ENCODE measurements around the gene NYAP1.

The NYAP1 gene

DNA sequence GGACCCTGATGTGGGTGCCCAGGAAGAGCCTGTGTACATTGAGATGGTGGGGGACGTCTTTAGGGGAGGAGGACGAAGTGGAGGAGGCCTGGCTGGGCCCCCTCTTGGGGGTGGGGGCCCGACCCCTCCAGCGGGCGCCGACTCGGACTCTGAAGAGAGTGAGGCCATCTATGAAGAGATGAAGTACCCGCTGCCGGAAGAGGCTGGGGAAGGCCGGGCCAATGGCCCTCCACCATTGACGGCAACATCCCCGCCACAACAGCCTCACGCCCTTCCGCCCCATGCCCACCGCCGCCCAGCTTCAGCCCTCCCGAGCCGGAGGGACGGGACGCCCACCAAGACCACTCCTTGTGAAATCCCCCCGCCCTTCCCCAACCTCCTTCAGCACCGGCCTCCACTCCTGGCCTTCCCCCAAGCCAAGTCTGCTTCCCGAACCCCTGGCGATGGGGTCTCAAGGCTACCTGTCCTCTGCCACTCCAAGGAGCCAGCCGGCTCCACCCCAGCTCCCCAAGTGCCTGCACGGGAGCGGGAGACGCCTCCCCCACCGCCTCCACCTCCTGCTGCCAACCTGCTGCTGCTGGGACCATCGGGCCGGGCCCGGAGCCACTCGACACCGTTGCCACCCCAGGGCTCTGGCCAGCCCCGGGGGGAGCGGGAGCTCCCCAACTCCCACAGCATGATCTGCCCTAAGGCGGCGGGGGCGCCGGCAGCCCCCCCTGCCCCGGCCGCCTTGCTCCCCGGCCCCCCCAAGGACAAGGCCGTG is 4.8 kb downstream of the NYAP1 start:
- no peak overlapping the region for H2BK120ac ChIP-seq (ENCODE audit: low read depth, low read length)
- H2BK15ac ChIP-seq (replicated peaks; ENCODE audit: low read depth) = no peak overlapping the region
- no CpG with 5 or more reads among the region's 44 CpGs for WGBS (ENCODE audit: extremely low coverage, insufficient coverage, low lambda C conversion rate)
- H3K4me2 ChIP-seq (ENCODE audit: low read length) = no peak overlapping the region
- no peak overlapping the region for H3K27ac ChIP-seq (ENCODE audit: low read depth, low read length)
- no peak overlapping the region for H2BK5ac ChIP-seq (ENCODE audit: low read length)
- H3K79me2 ChIP-seq (ENCODE audit: control insufficient read depth, insufficient read depth, low read length) = no peaks in the 10 kb centered on the region
- no peaks in the 10 kb centered on the region for H3K36me3 ChIP-seq (ENCODE audit: control insufficient read depth, insufficient read depth, low read length)
- H4K8ac ChIP-seq (ENCODE audit: low read depth, low read length) = no peak overlapping the region
- no peak overlapping the region for H3K18ac ChIP-seq (ENCODE audit: low read length)
- DNase-seq = no peak
- H3K4me3 ChIP-seq (ENCODE audit: low read length) = no peak overlapping the region
- H3K23ac ChIP-seq (ENCODE audit: low read length) = no peak overlapping the region
- H3K79me1 ChIP-seq (ENCODE audit: low read length) = no peaks in the 10 kb centered on the region
- H3K56ac ChIP-seq (ENCODE audit: low read length) = no peak overlapping the region
- no peak overlapping the region for H2AK5ac ChIP-seq (ENCODE audit: low read length)
- peaks cover 2% of the 10 kb centered on the region for H3K4me1 ChIP-seq (ENCODE audit: control insufficient read depth, low read depth, low read length)
- H3K27me3 ChIP-seq (ENCODE audit: insufficient read depth, low read length, poor library complexity) = no peaks in the 10 kb centered on the region
- H4K5ac ChIP-seq (ENCODE audit: low read length) = no peak overlapping the region
- H3K4ac ChIP-seq (ENCODE audit: low read depth, low read length) = no peak overlapping the region
- no peak overlapping the region for H3K9ac ChIP-seq (ENCODE audit: low read length)

DNA sequence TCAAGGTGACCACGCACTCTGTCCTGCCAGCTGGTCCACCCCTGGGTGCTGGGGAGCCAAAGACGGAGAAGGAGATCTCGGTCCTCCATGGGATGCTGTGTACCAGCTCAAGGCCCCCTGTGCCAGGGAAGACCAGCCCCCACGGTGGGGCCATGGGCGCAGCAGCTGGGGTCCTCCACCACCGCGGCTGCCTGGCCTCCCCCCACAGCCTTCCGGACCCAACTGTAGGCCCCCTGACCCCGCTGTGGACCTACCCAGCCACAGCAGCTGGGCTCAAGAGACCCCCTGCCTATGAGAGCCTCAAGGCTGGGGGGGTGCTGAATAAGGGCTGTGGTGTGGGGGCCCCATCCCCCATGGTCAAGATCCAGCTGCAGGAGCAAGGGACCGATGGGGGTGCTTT is 5.4 kb downstream of the NYAP1 start:
- WGBS (ENCODE audit: extremely low coverage, insufficient coverage, low lambda C conversion rate) = no CpG with 5 or more reads among the region's 10 CpGs
- Histone ChIP-seq H3K36me3 (ENCODE audit: control insufficient read depth, insufficient read depth, low read length) (no peaks in the 10 kb centered on the region), H3K18ac (ENCODE audit: low read length) (no peak overlapping the region), H3K9ac (ENCODE audit: low read length) (no peak overlapping the region), H3K56ac (ENCODE audit: low read length) (no peak overlapping the region), H3K27me3 (ENCODE audit: insufficient read depth, low read length, poor library complexity) (no peaks in the 10 kb centered on the region), H3K23ac (ENCODE audit: low read length) (no peak overlapping the region), H4K5ac (ENCODE audit: low read length) (no peak overlapping the region), H3K27ac (ENCODE audit: low read depth, low read length) (no peak overlapping the region), H2BK5ac (ENCODE audit: low read length) (no peak overlapping the region), H4K8ac (ENCODE audit: low read depth, low read length) (no peak overlapping the region), H3K79me1 (ENCODE audit: low read length) (no peaks in the 10 kb centered on the region), H3K4me1 (ENCODE audit: control insufficient read depth, low read depth, low read length) (peaks cover 4% of the 10 kb centered on the region), H3K4me3 (ENCODE audit: low read length) (no peak overlapping the region), H3K4me2 (ENCODE audit: low read length) (no peak overlapping the region), H3K79me2 (ENCODE audit: control insufficient read depth, insufficient read depth, low read length) (no peaks in the 10 kb centered on the region), H2BK15ac (replicated peaks; ENCODE audit: low read depth) (no peak overlapping the region), H3K4ac (ENCODE audit: low read depth, low read length) (no peak overlapping the region), H2BK120ac (ENCODE audit: low read depth, low read length) (no peak overlapping the region), H2AK5ac (ENCODE audit: low read length) (no peak overlapping the region)
- DNase-seq = no peak

DNA sequence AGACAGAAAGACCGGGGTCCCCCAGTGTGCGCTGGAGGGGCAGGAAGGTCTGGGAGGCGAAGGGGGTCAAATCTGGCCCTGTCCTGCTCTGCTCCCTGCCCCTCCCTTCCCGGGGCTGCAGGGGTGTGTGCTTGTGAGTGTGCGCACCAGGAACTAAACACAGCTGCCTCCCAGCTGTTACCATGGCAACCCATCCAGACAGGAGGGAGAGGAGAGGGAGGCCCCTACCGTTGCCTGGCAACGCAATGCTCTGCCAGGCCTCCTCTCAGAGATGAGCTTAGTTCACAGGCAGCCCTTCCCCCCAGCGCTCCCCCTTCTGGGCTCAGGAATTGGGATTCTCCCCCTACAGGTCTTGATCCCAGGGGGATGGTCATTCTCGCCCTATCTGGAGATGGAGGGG is 6.1 kb downstream of the NYAP1 start:
- H3K27ac ChIP-seq (ENCODE audit: low read depth, low read length) = no peak overlapping the region
- no peak overlapping the region for H3K4me3 ChIP-seq (ENCODE audit: low read length)
- H3K4me2 ChIP-seq (ENCODE audit: low read length) = no peak overlapping the region
- no peaks in the 10 kb centered on the region for H3K27me3 ChIP-seq (ENCODE audit: insufficient read depth, low read length, poor library complexity)
- H4K8ac ChIP-seq (ENCODE audit: low read depth, low read length) = no peak overlapping the region
- WGBS (ENCODE audit: extremely low coverage, insufficient coverage, low lambda C conversion rate) = no CpG with 5 or more reads among the region's 9 CpGs
- no peak overlapping the region for H2BK15ac ChIP-seq (replicated peaks; ENCODE audit: low read depth)
- H3K9ac ChIP-seq (ENCODE audit: low read length) = no peak overlapping the region
- H3K18ac ChIP-seq (ENCODE audit: low read length) = no peak overlapping the region
- H3K4me1 ChIP-seq (ENCODE audit: control insufficient read depth, low read depth, low read length) = peaks cover 2% of the 10 kb centered on the region
- H3K4ac ChIP-seq (ENCODE audit: low read depth, low read length) = no peak overlapping the region
- no peak overlapping the region for H2BK5ac ChIP-seq (ENCODE audit: low read length)
- no peaks in the 10 kb centered on the region for H3K36me3 ChIP-seq (ENCODE audit: control insufficient read depth, insufficient read depth, low read length)
- H3K79me2 ChIP-seq (ENCODE audit: control insufficient read depth, insufficient read depth, low read length) = no peaks in the 10 kb centered on the region
- H3K23ac ChIP-seq (ENCODE audit: low read length) = no peak overlapping the region
- H3K79me1 ChIP-seq (ENCODE audit: low read length) = no peaks in the 10 kb centered on the region
- H2BK120ac ChIP-seq (ENCODE audit: low read depth, low read length) = no peak overlapping the region
- H3K56ac ChIP-seq (ENCODE audit: low read length) = no peak overlapping the region
- DNase-seq = peak; percentile 99
- H2AK5ac ChIP-seq (ENCODE audit: low read length) = no peak overlapping the region
- H4K5ac ChIP-seq (ENCODE audit: low read length) = no peak overlapping the region

DNA sequence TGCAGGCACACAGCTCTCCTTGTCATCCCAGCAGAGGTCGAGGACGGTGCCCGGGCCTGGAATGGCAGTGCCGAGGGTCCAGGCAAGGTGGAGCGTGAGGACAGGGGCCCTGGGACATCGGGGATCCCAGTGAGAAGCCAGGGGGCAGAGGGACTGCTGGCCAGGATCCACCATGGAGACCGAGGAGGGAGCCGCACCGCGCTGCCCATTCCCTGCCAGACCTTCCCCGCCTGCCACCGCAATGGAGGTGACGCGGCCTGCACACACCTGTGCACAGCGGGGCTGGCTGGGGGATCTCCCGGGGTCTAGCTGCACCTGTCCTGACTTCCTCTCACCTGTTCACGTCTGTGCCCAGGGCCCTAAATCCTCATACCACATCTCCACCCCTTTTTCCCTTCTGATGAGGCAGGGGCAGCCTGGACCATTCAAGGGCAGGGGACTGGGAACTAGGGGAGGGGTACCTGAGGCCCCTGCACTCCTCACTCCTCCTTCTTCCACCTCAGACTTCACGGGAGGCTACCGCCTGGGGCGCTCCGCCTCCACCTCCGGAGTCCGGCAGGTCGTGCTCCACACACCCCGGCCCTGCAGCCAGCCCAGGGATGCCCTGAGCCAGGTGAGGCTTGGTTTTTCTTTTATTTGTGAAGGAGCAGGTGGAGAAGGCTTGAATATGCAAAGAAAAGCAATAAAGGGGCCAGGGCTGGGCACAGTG is 6.9 kb downstream of the NYAP1 start:
- no peak overlapping the region for H3K18ac ChIP-seq (ENCODE audit: low read length)
- DNase-seq = no peak
- no peak overlapping the region for H2BK15ac ChIP-seq (replicated peaks; ENCODE audit: low read depth)
- no peak overlapping the region for H3K27ac ChIP-seq (ENCODE audit: low read depth, low read length)
- no peak overlapping the region for H2BK5ac ChIP-seq (ENCODE audit: low read length)
- H3K79me1 ChIP-seq (ENCODE audit: low read length) = no peaks in the 10 kb centered on the region
- H3K4me1 ChIP-seq (ENCODE audit: control insufficient read depth, low read depth, low read length) = peaks cover 2% of the 10 kb centered on the region
- no peak overlapping the region for H3K4ac ChIP-seq (ENCODE audit: low read depth, low read length)
- no peak overlapping the region for H3K4me3 ChIP-seq (ENCODE audit: low read length)
- H3K27me3 ChIP-seq (ENCODE audit: insufficient read depth, low read length, poor library complexity) = no peaks in the 10 kb centered on the region
- no peak overlapping the region for H2BK120ac ChIP-seq (ENCODE audit: low read depth, low read length)
- H4K5ac ChIP-seq (ENCODE audit: low read length) = no peak overlapping the region
- no CpG with 5 or more reads among the region's 25 CpGs for WGBS (ENCODE audit: extremely low coverage, insufficient coverage, low lambda C conversion rate)
- no peak overlapping the region for H3K9ac ChIP-seq (ENCODE audit: low read length)
- H2AK5ac ChIP-seq (ENCODE audit: low read length) = no peak overlapping the region
- H3K4me2 ChIP-seq (ENCODE audit: low read length) = no peak overlapping the region
- no peak overlapping the region for H3K23ac ChIP-seq (ENCODE audit: low read length)
- H3K56ac ChIP-seq (ENCODE audit: low read length) = no peak overlapping the region
- H3K79me2 ChIP-seq (ENCODE audit: control insufficient read depth, insufficient read depth, low read length) = no peaks in the 10 kb centered on the region
- no peak overlapping the region for H4K8ac ChIP-seq (ENCODE audit: low read depth, low read length)
- H3K36me3 ChIP-seq (ENCODE audit: control insufficient read depth, insufficient read depth, low read length) = no peaks in the 10 kb centered on the region

DNA sequence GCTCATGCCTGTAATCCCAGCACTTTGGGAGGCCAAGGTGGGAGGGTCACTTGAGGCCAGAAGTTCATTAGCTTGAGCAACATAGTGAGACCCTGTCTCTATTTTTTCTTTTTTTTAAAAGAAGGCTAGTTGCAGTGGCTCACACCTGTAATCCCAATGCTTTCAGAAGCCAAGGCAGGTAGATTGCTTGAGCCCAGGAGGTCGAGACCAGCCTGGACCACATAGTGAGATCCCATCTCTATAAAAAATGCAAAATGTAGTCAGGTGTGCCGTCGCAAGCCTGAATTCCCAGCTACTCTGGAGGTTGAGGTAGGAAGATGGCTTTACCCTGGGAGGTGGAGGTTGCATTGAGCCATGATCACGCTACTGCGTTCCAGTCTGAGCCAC is 7.5 kb downstream of the NYAP1 start:
- Histone ChIP-seq H3K4me1 (ENCODE audit: control insufficient read depth, low read depth, low read length) (peaks cover 2% of the 10 kb centered on the region), H3K27me3 (ENCODE audit: insufficient read depth, low read length, poor library complexity) (no peaks in the 10 kb centered on the region), H2BK120ac (ENCODE audit: low read depth, low read length) (no peak overlapping the region), H4K5ac (ENCODE audit: low read length) (no peak overlapping the region), H3K4me3 (ENCODE audit: low read length) (no peak overlapping the region), H3K56ac (ENCODE audit: low read length) (no peak overlapping the region), H3K79me1 (ENCODE audit: low read length) (no peaks in the 10 kb centered on the region), H3K27ac (ENCODE audit: low read depth, low read length) (no peak overlapping the region), H3K9ac (ENCODE audit: low read length) (no peak overlapping the region), H3K18ac (ENCODE audit: low read length) (no peak overlapping the region), H2BK15ac (replicated peaks; ENCODE audit: low read depth) (no peak overlapping the region), H2AK5ac (ENCODE audit: low read length) (no peak overlapping the region), H3K4ac (ENCODE audit: low read depth, low read length) (no peak overlapping the region), H3K23ac (ENCODE audit: low read length) (no peak overlapping the region), H2BK5ac (ENCODE audit: low read length) (no peak overlapping the region), H4K8ac (ENCODE audit: low read depth, low read length) (no peak overlapping the region), H3K4me2 (ENCODE audit: low read length) (no peak overlapping the region), H3K79me2 (ENCODE audit: control insufficient read depth, insufficient read depth, low read length) (no peaks in the 10 kb centered on the region), H3K36me3 (ENCODE audit: control insufficient read depth, insufficient read depth, low read length) (no peaks in the 10 kb centered on the region)
- DNase-seq = no peak
- no CpG with 5 or more reads among the region's 5 CpGs for WGBS (ENCODE audit: extremely low coverage, insufficient coverage, low lambda C conversion rate)

All from mesendoderm (in vitro differentiated cells).